Trophoblast cell (in vitro differentiated cells and primary cell): ENCODE measurements around the gene WDR81.

ENCODE experiments used
- DNase-seq, 2 donors: peaks; one replicate each; pipeline ENCODE4 v3.0.0-alpha.2; 2016
- H2AFZ ChIP-seq: 2 replicates; pipeline ENCODE4 v1.6.1; 2013; ENCODE audit warnings: low read length, moderate library complexity, mild to moderate bottlenecking; ENCODE audit not compliant: insufficient read depth, poor library complexity
- H2AK5ac ChIP-seq: 2 replicates; pipeline ENCODE4 v1.6.1; 2013; ENCODE audit warnings: mild to moderate bottlenecking, low read length
- H2BK120ac ChIP-seq: 2 replicates; pipeline ENCODE4 v1.6.1; 2013; ENCODE audit warnings: low read length, mild to moderate bottlenecking, moderate library complexity; ENCODE audit not compliant: insufficient read depth, poor library complexity
- H2BK12ac ChIP-seq: 2 replicates; pipeline ENCODE4 v1.6.1; 2013; ENCODE audit warnings: mild to moderate bottlenecking, low read length, moderate library complexity
- H2BK5ac ChIP-seq: 2 replicates; pipeline ENCODE4 v1.6.1; 2013; ENCODE audit warnings: low read length, low read depth, moderate library complexity, mild to moderate bottlenecking; ENCODE audit not compliant: poor library complexity
- H3K14ac ChIP-seq: 2 replicates; pipeline ENCODE4 v1.6.1; 2013; ENCODE audit warnings: mild to moderate bottlenecking, low read length
- H3K18ac ChIP-seq: 2 replicates; pipeline ENCODE4 v1.6.1; 2013; ENCODE audit warnings: mild to moderate bottlenecking, low read length
- H3K23ac ChIP-seq: 2 replicates; pipeline ENCODE4 v1.6.1; 2013; ENCODE audit warnings: low read length
- H3K27ac ChIP-seq: 2 replicates; pipeline ENCODE4 v1.5.1; 2013; ENCODE audit warnings: low read depth, mild to moderate bottlenecking, inconsistent platforms, low read length, moderate library complexity
- H3K27me3 ChIP-seq: 2 replicates; pipeline ENCODE4 v1.6.1; 2013; ENCODE audit warnings: inconsistent platforms, mild to moderate bottlenecking, low read length, moderate library complexity; ENCODE audit not compliant: insufficient read depth
- H3K36me3 ChIP-seq, 2 experiments: 1 replicate in 1 of 2; 2 replicates in 1 of 2; pipeline ENCODE4 v1.6.1; 2013; ENCODE audit warnings: low read length in 2 of 2, mild to moderate bottlenecking in 2 of 2, moderate library complexity in 1 of 2; ENCODE audit not compliant: insufficient read depth in 2 of 2, control insufficient read depth in 1 of 2
- H3K4ac ChIP-seq: 2 replicates; pipeline ENCODE4 v1.6.1; 2013; ENCODE audit warnings: low read depth, mild to moderate bottlenecking, low read length, moderate library complexity
- H3K4me1 ChIP-seq, 2 experiments: 1 replicate in 1 of 2; 2 replicates in 1 of 2; pipeline ENCODE4 v1.6.1; 2013; ENCODE audit warnings: low read length in 2 of 2, mild to moderate bottlenecking in 2 of 2, moderate library complexity in 1 of 2; ENCODE audit not compliant: insufficient read depth in 2 of 2, control insufficient read depth in 1 of 2
- H3K4me2 ChIP-seq: 2 replicates; pipeline ENCODE4 v1.6.1; 2013; ENCODE audit warnings: inconsistent platforms, mild to moderate bottlenecking, low read length, moderate library complexity
- H3K4me3 ChIP-seq: 2 replicates; pipeline ENCODE4 v1.5.1; 2013; ENCODE audit warnings: mild to moderate bottlenecking, low read depth, low read length, inconsistent platforms
- H3K79me1 ChIP-seq: one replicate; pipeline ENCODE4 v1.6.1; 2013; ENCODE audit warnings: low read length
- H3K79me2 ChIP-seq: 2 replicates; pipeline ENCODE4 v1.6.1; 2013; ENCODE audit warnings: low read length, mild to moderate bottlenecking; ENCODE audit not compliant: control insufficient read depth, insufficient read depth, poor library complexity
- H3K9ac ChIP-seq: 2 replicates; pipeline ENCODE4 v1.6.1; 2013; ENCODE audit warnings: mild to moderate bottlenecking, low read length
- H3K9me3 ChIP-seq: 2 replicates; pipeline ENCODE4 v1.6.1; 2013; ENCODE audit warnings: low read depth, mild to moderate bottlenecking, control low read depth, inconsistent platforms, low read length; ENCODE audit not compliant: insufficient read depth
- H4K12ac ChIP-seq: 2 replicates; pipeline ENCODE4 v1.6.1; 2013; ENCODE audit warnings: low read depth, mild to moderate bottlenecking, low read length, moderate library complexity
- H4K8ac ChIP-seq: 2 replicates; pipeline ENCODE4 v1.6.1; 2013; ENCODE audit warnings: low read depth, mild to moderate bottlenecking, low read length, moderate library complexity
- H4K91ac ChIP-seq: one replicate; pipeline ENCODE4 v1.6.1; 2013; ENCODE audit warnings: low read depth, mild to moderate bottlenecking, low read length, moderate library complexity
- WGBS: extraction: QIAGEN DNeasy Blood & Tissue Kit; methylation state at CpG from one replicate; pipeline ENCODE4 v1.1.7; 2013; ENCODE audit warnings: missing lambda C conversion rate; ENCODE audit not compliant: insufficient read length, insufficient coverage; ENCODE audit errors: extremely low coverage; 5-methylcytosine and 5-hydroxymethylcytosine counted together

WDR81 gene

GRCh38 chr17:1744551-1745512 is 20.3 kb downstream of the WDR81 start:
- no peak for DNase-seq
- Histone ChIP-seq H3K4me2 (no peak overlapping the region), H3K79me1 (no peaks in the 10 kb centered on the region), H2BK12ac (no peak overlapping the region), H3K18ac (no peak overlapping the region), H3K9me3 (peaks cover 3% of the 10 kb centered on the region), H3K4ac (no peak overlapping the region), H3K79me2 (no peaks in the 10 kb centered on the region), H4K91ac (no peak overlapping the region), H2BK120ac (no peak overlapping the region), H2AFZ (no peak overlapping the region), H3K27ac (no peak overlapping the region), H3K27me3 (no peaks in the 10 kb centered on the region), H3K36me3 (no peaks in the 10 kb centered on the region), H3K4me1 (peaks cover 0 to 3% of the 10 kb centered on the region in 2 experiments), H3K23ac (no peak overlapping the region), H2BK5ac (no peak overlapping the region), H3K4me3 (no peak overlapping the region), H4K12ac (no peak overlapping the region), H4K8ac (no peak overlapping the region), H2AK5ac (no peak overlapping the region), H3K14ac (no peak overlapping the region), H3K9ac (no peak overlapping the region)
- WGBS = no CpG with 5 or more reads among the region's 29 CpGs

GRCh38 chr17:1745513-1746020 is 21.1 kb downstream of the WDR81 start:
- H3K4me3 ChIP-seq = no peak overlapping the region
- no peak overlapping the region for H3K27ac ChIP-seq
- H3K4me1 ChIP-seq = peaks cover 0 to 3% of the 10 kb centered on the region in 2 experiments
- H3K9ac ChIP-seq = no peak overlapping the region
- DNase-seq = no peak
- no peaks in the 10 kb centered on the region for H3K79me1 ChIP-seq
- no peak overlapping the region for H2BK5ac ChIP-seq
- H4K12ac ChIP-seq = no peak overlapping the region
- no peak overlapping the region for H2BK120ac ChIP-seq
- H3K36me3 ChIP-seq = no peaks in the 10 kb centered on the region
- no peaks in the 10 kb centered on the region for H3K27me3 ChIP-seq
- no peak overlapping the region for H2AFZ ChIP-seq
- H3K18ac ChIP-seq = no peak overlapping the region
- no peak overlapping the region for H4K91ac ChIP-seq
- no peak overlapping the region for H3K4me2 ChIP-seq
- no peak overlapping the region for H4K8ac ChIP-seq
- H3K4ac ChIP-seq = no peak overlapping the region
- WGBS = no CpG with 5 or more reads among the region's 12 CpGs
- H2AK5ac ChIP-seq = no peak overlapping the region
- no peak overlapping the region for H2BK12ac ChIP-seq
- H3K9me3 ChIP-seq = peaks cover 3% of the 10 kb centered on the region
- no peaks in the 10 kb centered on the region for H3K79me2 ChIP-seq
- H3K14ac ChIP-seq = no peak overlapping the region
- H3K23ac ChIP-seq = no peak overlapping the region

- no peak overlapping the region for H4K8ac ChIP-seq
- H3K4me2 ChIP-seq = no peak overlapping the region
- no peak overlapping the region for H3K9ac ChIP-seq
- no peak overlapping the region for H3K27ac ChIP-seq
- no peaks in the 10 kb centered on the region for H3K36me3 ChIP-seq
- H2BK120ac ChIP-seq = no peak overlapping the region
- H3K4ac ChIP-seq = no peak overlapping the region
- H4K91ac ChIP-seq = no peak overlapping the region
- no peak overlapping the region for H2AFZ ChIP-seq
- H2BK5ac ChIP-seq = no peak overlapping the region
- no peaks in the 10 kb centered on the region for H3K79me2 ChIP-seq
- no peaks in the 10 kb centered on the region for H3K9me3 ChIP-seq
- no peak overlapping the region for H3K4me3 ChIP-seq
- no peaks in the 10 kb centered on the region for H3K27me3 ChIP-seq
- H3K23ac ChIP-seq = no peak overlapping the region
- no peak overlapping the region for H4K12ac ChIP-seq
- no peak overlapping the region for H2AK5ac ChIP-seq
- no CpG with 5 or more reads among the region's 22 CpGs for WGBS
- H3K14ac ChIP-seq = no peak overlapping the region
- no peaks in the 10 kb centered on the region for H3K79me1 ChIP-seq
- peaks cover 0 to 3% of the 10 kb centered on the region in 2 experiments for H3K4me1 ChIP-seq
- H3K18ac ChIP-seq = no peak overlapping the region
- no peak for DNase-seq
- H2BK12ac ChIP-seq = no peak overlapping the region
These were observed 22.6 kb downstream of the WDR81 start for GRCh38 chr17:1746975-1747543.

- H4K8ac ChIP-seq = no peak overlapping the region
- H3K79me2 ChIP-seq = no peaks in the 10 kb centered on the region
- no peaks in the 10 kb centered on the region for H3K36me3 ChIP-seq
- H4K91ac ChIP-seq = no peak overlapping the region
- H3K27me3 ChIP-seq = no peaks in the 10 kb centered on the region
- no peak overlapping the region for H2BK120ac ChIP-seq
- no peak overlapping the region for H2AK5ac ChIP-seq
- no peak overlapping the region for H2AFZ ChIP-seq
- no peak overlapping the region for H3K27ac ChIP-seq
- H3K14ac ChIP-seq = no peak overlapping the region
- no peak overlapping the region for H3K23ac ChIP-seq
- WGBS = no CpG with 5 or more reads among the region's 9 CpGs
- H3K4ac ChIP-seq = no peak overlapping the region
- H3K4me1 ChIP-seq = peaks cover 0 to 6% of the 10 kb centered on the region in 2 experiments
- H3K4me2 ChIP-seq = no peak overlapping the region
- no peak overlapping the region for H3K9ac ChIP-seq
- H3K18ac ChIP-seq = no peak overlapping the region
- no peak overlapping the region for H3K4me3 ChIP-seq
- DNase-seq = no peak
- H3K79me1 ChIP-seq = no peaks in the 10 kb centered on the region
- H2BK12ac ChIP-seq = no peak overlapping the region
- H4K12ac ChIP-seq = no peak overlapping the region
- H3K9me3 ChIP-seq = no peaks in the 10 kb centered on the region
- no peak overlapping the region for H2BK5ac ChIP-seq
These were observed 26.1 kb downstream of the WDR81 start for GRCh38 chr17:1750628-1751027.
